ENCODE data around the gene BPI.
"Not testable (repeated sequence)": the region's sequence is repeated elsewhere in the genome, so short reads cannot be mapped to it uniquely, and the experiment has no call there.

- TF ChIP-seq, protein P1, sequence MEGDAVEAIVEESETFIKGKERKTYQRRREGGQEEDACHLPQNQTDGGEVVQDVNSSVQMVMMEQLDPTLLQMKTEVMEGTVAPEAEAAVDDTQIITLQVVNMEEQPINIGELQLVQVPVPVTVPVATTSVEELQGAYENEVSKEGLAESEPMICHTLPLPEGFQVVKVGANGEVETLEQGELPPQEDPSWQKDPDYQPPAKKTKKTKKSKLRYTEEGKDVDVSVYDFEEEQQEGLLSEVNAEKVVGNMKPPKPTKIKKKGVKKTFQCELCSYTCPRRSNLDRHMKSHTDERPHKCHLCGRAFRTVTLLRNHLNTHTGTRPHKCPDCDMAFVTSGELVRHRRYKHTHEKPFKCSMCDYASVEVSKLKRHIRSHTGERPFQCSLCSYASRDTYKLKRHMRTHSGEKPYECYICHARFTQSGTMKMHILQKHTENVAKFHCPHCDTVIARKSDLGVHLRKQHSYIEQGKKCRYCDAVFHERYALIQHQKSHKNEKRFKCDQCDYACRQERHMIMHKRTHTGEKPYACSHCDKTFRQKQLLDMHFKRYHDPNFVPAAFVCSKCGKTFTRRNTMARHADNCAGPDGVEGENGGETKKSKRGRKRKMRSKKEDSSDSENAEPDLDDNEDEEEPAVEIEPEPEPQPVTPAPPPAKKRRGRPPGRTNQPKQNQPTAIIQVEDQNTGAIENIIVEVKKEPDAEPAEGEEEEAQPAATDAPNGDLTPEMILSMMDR (IDR thresholded peaks at IDR 0.05; ENCODE audit: borderline replicate concordance, extremely low read depth, low read length, poor library complexity, severe bottlenecking), result not testable (repeated sequence)
- TF ChIP-seq EZH2 (IDR thresholded peaks at IDR 0.05; ENCODE audit: borderline replicate concordance, low read depth, low read length, severe bottlenecking), result not testable (repeated sequence)
Measured at GRCh38 chr20:38377838-38378237, 73.9 kb downstream of the BPI start.

Data from DND-41 (cell line).